GM12878 (cell line): Measurements from ENCODE around the gene RASL11A. TPM values are rescaled to one million over a fixed set of nuclear protein-coding genes. Genes with fewer than 3 reads are reported as not detected.

ENCODE experiments used
- ATAC-seq: fragments of 200-7000 bp; cut with Tn5 transposase; 3 replicates; pipeline ENCODE4 v1.9.1; 2020; ENCODE audit warnings: mild to moderate bottlenecking, moderate library complexity
- BruUV-seq: library from RNA; stranded (reverse); fragments of 400-500 nt; replicated peaks from 2 replicates; lab custom pipeline; 2021; lab: Mats Ljungman, UMichigan
- CTCF ChIA-PET: fragments of 300-600 bp; sonication (Branson Sonifier 250); formaldehyde crosslinking; extraction: SDS; loops from one replicate; lab custom pipeline; 2021; ENCODE audit warnings: inconsistent platforms; lab: Yijun Ruan, JAX
- POLR2A ChIA-PET: fragments of 350-600 bp; formaldehyde crosslinking; extraction: SDS; loops from one replicate; lab custom pipeline; 2021; ENCODE audit warnings: inconsistent platforms; lab: Charles Lee
- RAD21 ChIA-PET: fragments of 300-600 bp; sonication (Branson Sonifier 250); formaldehyde crosslinking; loops from one replicate; lab custom pipeline; 2023; ENCODE audit warnings: antibody characterized with exemption; ENCODE audit not compliant: unreplicated experiment; lab: Charles Lee
- SMC1A ChIA-PET: fragments of 300-600 bp; sonication (Branson Sonifier 250); formaldehyde crosslinking; loops from one replicate; lab custom pipeline; 2023; ENCODE audit not compliant: unreplicated experiment, uncharacterized antibody; lab: Charles Lee
- DNase-seq: peaks from one replicate; pipeline ENCODE4 v3.0.0-alpha.2; 2011; ENCODE audit warnings: low read depth, low spot score
- FAIRE-seq: peaks from 3 replicates; lab custom pipeline; 2011; peaks lifted over from hg19 to GRCh38; lab: Jason Lieb, UNC
- H2AFZ ChIP-seq: 2 replicates; pipeline ENCODE4 v1.6.0; 2011; ENCODE audit warnings: low read depth, low read length, control low read depth; ENCODE audit not compliant: control insufficient read depth
- H3K27ac ChIP-seq: 2 replicates; pipeline ENCODE4 v1.5.1; 2011; ENCODE audit warnings: control low read depth; ENCODE audit not compliant: control insufficient read depth, insufficient read depth
- H3K27me3 ChIP-seq, 2 experiments: replicated peaks in 1 of 2; 2 replicates each; pipeline versions ENCODE4 v1.6.0 to v1.6.1; 2011; ENCODE audit warnings: low read length in 1 of 2; ENCODE audit not compliant: control insufficient read depth in 2 of 2, insufficient read depth in 2 of 2
- H3K36me3 ChIP-seq, 2 experiments: 2 replicates each; pipeline ENCODE4 v1.5.1; 2011; ENCODE audit warnings: low read length in 1 of 2; ENCODE audit not compliant: control insufficient read depth in 2 of 2, insufficient read depth in 2 of 2
- H3K4me1 ChIP-seq: 2 replicates; pipeline ENCODE4 v1.6.1; 2011; ENCODE audit warnings: mild to moderate bottlenecking, low read length, moderate library complexity, mixed read lengths; ENCODE audit not compliant: control insufficient read depth, insufficient read depth
- H3K4me2 ChIP-seq: 2 replicates; pipeline ENCODE4 v1.6.0; 2011; ENCODE audit warnings: control low read depth; ENCODE audit not compliant: control insufficient read depth, insufficient read depth
- H3K4me3 ChIP-seq: fragments of 200-600 bp; sonication (generic); 2 replicates; pipeline ENCODE4 v1.5.1; 2016
- H3K79me2 ChIP-seq: 2 replicates; pipeline ENCODE4 v1.6.0; 2011; ENCODE audit warnings: low read length; ENCODE audit not compliant: control insufficient read depth, insufficient read depth
- H3K9ac ChIP-seq: 2 replicates; pipeline ENCODE4 v1.8.0; 2011; ENCODE audit warnings: low read length, control low read depth, mixed read lengths; ENCODE audit not compliant: control insufficient read depth, insufficient read depth
- H3K9me3 ChIP-seq: replicated peaks from 3 replicates; pipeline ENCODE4 v1.5.1; 2011; ENCODE audit warnings: mild to moderate bottlenecking, low read length; ENCODE audit not compliant: control insufficient read depth, insufficient read depth
- H4K20me1 ChIP-seq: 2 replicates; pipeline ENCODE4 v1.6.0; 2011; ENCODE audit not compliant: control insufficient read depth, insufficient read depth
- CBFB ChIP-seq: IDR thresholded peaks from 2 replicates; pipeline ENCODE4 v1.6.1; 2016; ENCODE audit warnings: antibody characterized with exemption, low read depth
- CBX5 ChIP-seq: sonication (generic); IDR thresholded peaks from 2 replicates; pipeline ENCODE4 v1.6.1; 2016; ENCODE audit warnings: low read depth, moderate library complexity, mild to moderate bottlenecking, inconsistent platforms
- EGR1 ChIP-seq, 2 experiments: IDR thresholded peaks; 1 replicate in 1 of 2; 2 replicates in 1 of 2; pipeline ENCODE4 v1.6.1; 2011 to 2012; ENCODE audit warnings: low read depth in 2 of 2, low read length in 2 of 2, borderline replicate concordance in 1 of 2, mild to moderate bottlenecking in 1 of 2, moderate library complexity in 1 of 2
- EP300 ChIP-seq, 2 experiments: fragments of 150-350 bp in 1 of 2; IDR thresholded peaks; 2 replicates each; pipeline ENCODE4 v1.6.1; 2011 to 2012; ENCODE audit warnings: low read depth in 2 of 2, low read length in 2 of 2, borderline replicate concordance in 1 of 2, improper control_type of control experiment in 1 of 2, inconsistent platforms in 1 of 2; ENCODE audit not compliant: control insufficient read depth in 1 of 2
- JUND ChIP-seq: IDR thresholded peaks from 2 replicates; pipeline ENCODE4 v1.6.1; 2012; ENCODE audit warnings: low read depth, mild to moderate bottlenecking, low read length, improper control_type of control experiment, moderate library complexity
- KLF5 ChIP-seq: fragments of 450-650 bp; IDR thresholded peaks from 2 replicates; pipeline ENCODE4 v1.6.1; 2014; ENCODE audit warnings: mild to moderate bottlenecking; ENCODE audit not compliant: partially characterized antibody
- MTA2 ChIP-seq: fragments of 450-650 bp; IDR thresholded peaks from 2 replicates; pipeline ENCODE4 v1.6.1; 2016; ENCODE audit warnings: low read depth, mild to moderate bottlenecking, moderate library complexity
- MYB ChIP-seq: fragments of 150-350 bp; IDR thresholded peaks from 2 replicates; pipeline ENCODE4 v1.6.1; 2014; ENCODE audit warnings: mild to moderate bottlenecking, low read depth, low read length, borderline replicate concordance
- PAX5 ChIP-seq: IDR thresholded peaks from 2 replicates; pipeline ENCODE4 v1.6.1; 2011; ENCODE audit warnings: low read depth, low read length, borderline replicate concordance
- POLR2A ChIP-seq: IDR thresholded peaks from 2 replicates; pipeline ENCODE4 v1.6.1; 2011; ENCODE audit warnings: low read depth, mild to moderate bottlenecking, low read length
- RCOR1 ChIP-seq: conservative IDR thresholded peaks from 2 replicates; pipeline ENCODE4 v1.6.1; 2012; ENCODE audit warnings: low read depth, low read length, improper control_type of control experiment
- SREBF1 ChIP-seq: IDR thresholded peaks from 2 replicates; pipeline ENCODE4 v1.6.1; 2012; ENCODE audit warnings: mild to moderate bottlenecking, low read length
- TAF1 ChIP-seq: IDR thresholded peaks from 2 replicates; pipeline ENCODE4 v1.6.1; 2011; ENCODE audit warnings: mild to moderate bottlenecking, low read depth, low read length, borderline replicate concordance
- YBX1 ChIP-seq: fragments of 450-650 bp; IDR thresholded peaks from 2 replicates; pipeline ENCODE4 v1.6.1; 2016; ENCODE audit warnings: antibody characterized with exemption
- ZZZ3 ChIP-seq: IDR thresholded peaks from 2 replicates; pipeline ENCODE4 v1.6.1; 2011; ENCODE audit warnings: low read depth; ENCODE audit not compliant: control insufficient read depth, insufficient read length
- WGBS: methylation state at CpG from one replicate; pipeline ENCODE4 v1.1.6; 2016; ENCODE audit warnings: low lambda C conversion rate; ENCODE audit not compliant: insufficient replicate concordance, insufficient coverage; ENCODE audit errors: missing lambda C conversion rate; 5-methylcytosine and 5-hydroxymethylcytosine counted together
- in situ Hi-C: fragments of 300-500 bp; cut with MboI; formaldehyde crosslinking; loops from 9 replicates; pipeline ENCODE4 v1.14.3; 2018; ENCODE audit warnings: mixed read lengths
- intact Hi-C: fragments of 100-400 bp; cut with micrococcal nuclease; formaldehyde crosslinking; loops from one replicate; pipeline ENCODE4 v1.14.2; 2022; ENCODE audit not compliant: unreplicated experiment
- polyA plus RNA-seq, 11 experiments: library from polyadenylated mRNA; depleted of rRNA in 4 of 11; unstranded in 6 of 11; stranded (reverse) in 5 of 11; fragments of >200 nt; fragmentation: Nextera tagmentation in 4 of 11; fragmentation: Illumina TruSeq in 1 of 11; extraction: Ambion mirVana in 4 of 11; extraction: Trizol in 1 of 11; gene quantifications; 1 replicate in 1 of 11; 2 replicates in 10 of 11; pipeline versions ENCODE4 v1.2.1 to v1.2.3, GENCODE V29; 2011 to 2016; ENCODE audit warnings: inconsistent platforms in 2 of 11, missing spikeins in 2 of 11, low read depth in 1 of 11
- total RNA-seq, 4 experiments: library from RNA; depleted of rRNA in 3 of 4; stranded (reverse); fragments of >200 nt in 3 of 4; fragmentation: Illumina TruSeq in 1 of 4; extraction: Trizol in 1 of 4; gene quantifications; 2 replicates each; pipeline versions ENCODE4 v1.2.1 to v1.2.3, GENCODE V29; 2013 to 2021
- TF ChIP-seq, protein P1 (sequence below): IDR thresholded peaks from 2 replicates; pipeline ENCODE4 v1.6.1; 2012; ENCODE audit warnings: low read depth, low read length, improper control_type of control experiment
- TF ChIP-seq, protein P2 (sequence below): fragments of 150-350 bp; IDR thresholded peaks from 2 replicates; pipeline ENCODE4 v1.6.1; 2014; ENCODE audit warnings: mild to moderate bottlenecking, low read depth, low read length

Gene RASL11A
- total and polyA plus RNA-seq, 10 of the 15 experiments (the other 5 are each of a cell fraction or from before 2014, with no cell fraction given) = 0.04 to 1.3 (median 0.41) TPM; not detected in 1

DNA sequence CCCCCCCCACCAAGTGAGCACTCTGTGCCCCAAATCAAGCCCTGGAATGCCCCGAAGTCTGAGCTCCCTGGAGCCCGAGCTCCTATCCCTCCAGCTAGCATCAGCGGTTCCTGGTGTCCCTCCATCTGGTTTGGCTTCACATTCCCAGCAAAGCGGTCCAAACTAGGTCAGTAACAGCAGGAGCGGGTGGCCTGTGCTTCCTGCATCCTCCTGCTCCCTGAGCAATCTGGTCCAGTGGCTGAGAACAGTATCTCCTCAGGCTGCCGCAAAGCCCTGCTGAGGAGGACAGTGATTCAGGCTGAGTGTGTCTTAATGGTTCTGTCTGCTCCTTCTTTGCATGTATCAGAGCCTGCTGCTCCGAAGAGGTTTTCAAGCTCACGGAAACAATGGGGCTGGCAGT, 25.9 kb downstream of the RASL11A start:
- Histone ChIP-seq H3K4me2 (no peak overlapping the region), H3K36me3 (no peaks in the 10 kb centered on the region), H3K27me3 (peaks cover 1 to 6% of the 10 kb centered on the region in 2 experiments), H3K27ac (no peak overlapping the region), H3K79me2 (no peaks in the 10 kb centered on the region), H3K4me3 (no peak overlapping the region), H3K9ac (no peak overlapping the region), H3K9me3 (no peaks in the 10 kb centered on the region), H3K4me1 (no peaks in the 10 kb centered on the region), H2AFZ (no peak overlapping the region), H4K20me1 (no peaks in the 10 kb centered on the region)
- FAIRE-seq (no peak), ATAC-seq (no peak), DNase-seq (no peak)
- in situ Hi-C loops = no loop called here
- no TSS peak for BruUV-seq
- ChIA-PET SMC1A (no interaction called here), RAD21 (no interaction called here), POLR2A (no interaction called here), CTCF (no interaction called here)
- TF ChIP-seq JUND (no peak), MYB (no peak), PAX5 (no peak), ZZZ3 (no peak), KLF5 (no peak), CBX5 (no peak), POLR2A (no peak), YBX1 (no peak), RCOR1 (no peak), EGR1 (IDR thresholded peaks at IDR 0.05; ENCODE audit: borderline replicate concordance in 1 of 2, low read depth in 2 of 2, low read length in 2 of 2) (no peak), MTA2 (no peak), TAF1 (no peak), EP300 (IDR thresholded peaks at IDR 0.05; ENCODE audit: borderline replicate concordance in 1 of 2, control insufficient read depth in 1 of 2, low read depth in 2 of 2, low read length in 2 of 2) (no peak), CBFB (no peak), SREBF1 (no peak)
- TF ChIP-seq, protein P1, sequence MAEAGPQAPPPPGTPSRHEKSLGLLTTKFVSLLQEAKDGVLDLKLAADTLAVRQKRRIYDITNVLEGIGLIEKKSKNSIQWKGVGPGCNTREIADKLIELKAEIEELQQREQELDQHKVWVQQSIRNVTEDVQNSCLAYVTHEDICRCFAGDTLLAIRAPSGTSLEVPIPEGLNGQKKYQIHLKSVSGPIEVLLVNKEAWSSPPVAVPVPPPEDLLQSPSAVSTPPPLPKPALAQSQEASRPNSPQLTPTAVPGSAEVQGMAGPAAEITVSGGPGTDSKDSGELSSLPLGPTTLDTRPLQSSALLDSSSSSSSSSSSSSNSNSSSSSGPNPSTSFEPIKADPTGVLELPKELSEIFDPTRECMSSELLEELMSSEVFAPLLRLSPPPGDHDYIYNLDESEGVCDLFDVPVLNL = no peak
- TF ChIP-seq, protein P2, sequence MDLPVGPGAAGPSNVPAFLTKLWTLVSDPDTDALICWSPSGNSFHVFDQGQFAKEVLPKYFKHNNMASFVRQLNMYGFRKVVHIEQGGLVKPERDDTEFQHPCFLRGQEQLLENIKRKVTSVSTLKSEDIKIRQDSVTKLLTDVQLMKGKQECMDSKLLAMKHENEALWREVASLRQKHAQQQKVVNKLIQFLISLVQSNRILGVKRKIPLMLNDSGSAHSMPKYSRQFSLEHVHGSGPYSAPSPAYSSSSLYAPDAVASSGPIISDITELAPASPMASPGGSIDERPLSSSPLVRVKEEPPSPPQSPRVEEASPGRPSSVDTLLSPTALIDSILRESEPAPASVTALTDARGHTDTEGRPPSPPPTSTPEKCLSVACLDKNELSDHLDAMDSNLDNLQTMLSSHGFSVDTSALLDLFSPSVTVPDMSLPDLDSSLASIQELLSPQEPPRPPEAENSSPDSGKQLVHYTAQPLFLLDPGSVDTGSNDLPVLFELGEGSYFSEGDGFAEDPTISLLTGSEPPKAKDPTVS = no peak
- WGBS = 54% methylated on average over 8 of the region's 8 CpGs
- intact Hi-C loops = no loop called here
